Adipocyte (in vitro differentiated cells): ENCODE measurements around the gene SYNRG.
"Not testable (repeated sequence)": the region's sequence is repeated elsewhere in the genome, so short reads cannot be mapped to it uniquely, and the experiment has no call there.

ENCODE experiments used
- DNase-seq: peaks from one replicate; pipeline ENCODE4 v3.0.0-alpha.2; 2015; ENCODE audit warnings: low read depth
- H3K27me3 ChIP-seq: replicated peaks from 2 replicates; pipeline ENCODE4 v1.7.0; 2013; ENCODE audit warnings: mild to moderate bottlenecking, low read length, moderate library complexity; ENCODE audit not compliant: control insufficient read depth, insufficient read depth
- H3K36me3 ChIP-seq: 2 replicates; pipeline ENCODE4 v1.7.0; 2013; ENCODE audit warnings: low read length, mild to moderate bottlenecking, moderate library complexity; ENCODE audit not compliant: control insufficient read depth, insufficient read depth, severe bottlenecking
- H3K4me1 ChIP-seq: 2 replicates; pipeline ENCODE4 v1.7.0; 2013; ENCODE audit warnings: mild to moderate bottlenecking, low read length, moderate library complexity; ENCODE audit not compliant: control insufficient read depth, insufficient read depth
- H3K4me3 ChIP-seq: 2 replicates; pipeline ENCODE4 v1.7.0; 2013; ENCODE audit warnings: mild to moderate bottlenecking, low read length, moderate library complexity
- H3K9ac ChIP-seq: 2 replicates; pipeline ENCODE4 v1.7.0; 2013; ENCODE audit warnings: mild to moderate bottlenecking, low read length, moderate library complexity
- H3K9me3 ChIP-seq: 2 replicates; pipeline ENCODE4 v1.7.0; 2013; ENCODE audit warnings: mild to moderate bottlenecking, low read length, moderate library complexity; ENCODE audit not compliant: control insufficient read depth

SYNRG gene

GRCh38 chr17:37640015-37640414 lies 30.8 kb upstream of the SYNRG start:
- Histone ChIP-seq H3K9ac (no peak overlapping the region), H3K27me3 (no peaks in the 10 kb centered on the region), H3K4me3 (no peak overlapping the region), H3K9me3 (no peaks in the 10 kb centered on the region), H3K36me3 (peaks cover 23% of the 10 kb centered on the region), H3K4me1 (peaks cover 17% of the 10 kb centered on the region)
- DNase-seq = no peak

- Histone ChIP-seq H3K9ac (no peak overlapping the region), H3K4me1 (peaks cover 9% of the 10 kb centered on the region), H3K9me3 (no peaks in the 10 kb centered on the region), H3K27me3 (no peaks in the 10 kb centered on the region), H3K4me3 (no peak overlapping the region), H3K36me3 (peaks cover 30% of the 10 kb centered on the region)
- DNase-seq = no peak
These were observed 28.7 kb upstream of the SYNRG start for GRCh38 chr17:37637956-37638355.

GRCh38 chr17:37616430-37616829 lies 7.2 kb upstream of the SYNRG start:
- H3K27me3 ChIP-seq, H3K4me1 ChIP-seq, DNase-seq, H3K9me3 ChIP-seq, H3K4me3 ChIP-seq, H3K9ac ChIP-seq: not testable (repeated sequence)
- peaks cover 82% of the 10 kb centered on the region for H3K36me3 ChIP-seq

GRCh38 chr17:37614823-37615222 lies 5.6 kb upstream of the SYNRG start:
- no peaks in the 10 kb centered on the region for H3K27me3 ChIP-seq
- no peak overlapping the region for H3K9ac ChIP-seq
- DNase-seq = no peak
- H3K36me3 ChIP-seq = peaks cover 66% of the 10 kb centered on the region
- H3K4me3 ChIP-seq = no peak overlapping the region
- H3K9me3 ChIP-seq = no peaks in the 10 kb centered on the region
- peaks cover 7% of the 10 kb centered on the region for H3K4me1 ChIP-seq

GRCh38 chr17:37614391-37614790 lies 5.2 kb upstream of the SYNRG start:
- DNase-seq = peak; percentile 54

GRCh38 chr17:37610971-37611370 lies 1.8 kb upstream of the SYNRG start:
- no peaks in the 10 kb centered on the region for H3K9me3 ChIP-seq
- H3K4me1 ChIP-seq = peaks cover 27% of the 10 kb centered on the region
- no peak for DNase-seq

More at GRCh38 chr17:37614391-37614790, 5.2 kb upstream of the SYNRG start:
- Histone ChIP-seq H3K27me3 (no peaks in the 10 kb centered on the region), H3K9me3 (no peaks in the 10 kb centered on the region), H3K4me3 (no peak overlapping the region), H3K4me1 (peaks cover 10% of the 10 kb centered on the region), H3K36me3 (peaks cover 62% of the 10 kb centered on the region), H3K9ac (no peak overlapping the region)

GRCh38 chr17:37610041-37610420 lies 813 bp upstream of the SYNRG start:
- Histone ChIP-seq H3K4me1 (peaks cover 33% of the 10 kb centered on the region), H3K36me3 (peaks cover 27% of the 10 kb centered on the region), H3K9ac (peak overlapping the region; percentile 96), H3K4me3 (peak overlapping the region; percentile 93)
- H3K27me3 ChIP-seq, H3K9me3 ChIP-seq, DNase-seq: not testable (repeated sequence)

More at GRCh38 chr17:37610971-37611370, 1.8 kb upstream of the SYNRG start:
- no peaks in the 10 kb centered on the region for H3K27me3 ChIP-seq
- H3K9ac ChIP-seq = no peak overlapping the region
- H3K36me3 ChIP-seq = peaks cover 36% of the 10 kb centered on the region
- no peak overlapping the region for H3K4me3 ChIP-seq

- Histone ChIP-seq H3K9ac (peak overlapping the region; percentile 96), H3K4me3 (peak overlapping the region; percentile 93), H3K36me3 (peaks cover 14% of the 10 kb centered on the region), H3K4me1 (peaks cover 38% of the 10 kb centered on the region), H3K9me3 (no peaks in the 10 kb centered on the region), H3K27me3 (no peaks in the 10 kb centered on the region)
- peak; percentile 66 for DNase-seq
These were observed 658 bp downstream of the SYNRG start for GRCh38 chr17:37608351-37609169.

GRCh38 chr17:37607637-37608331 lies 1.4 kb downstream of the SYNRG start:
- H3K9ac ChIP-seq = peak overlapping the region; percentile 96

GRCh38 chr17:37605813-37606505 lies 3.3 kb downstream of the SYNRG start:
- Histone ChIP-seq H3K9ac (no peak overlapping the region), H3K9me3 (no peaks in the 10 kb centered on the region), H3K4me3 (no peak overlapping the region), H3K27me3 (no peaks in the 10 kb centered on the region), H3K36me3 (peaks cover 5% of the 10 kb centered on the region), H3K4me1 (peaks cover 39% of the 10 kb centered on the region)
- DNase-seq = peak; percentile 13

More at GRCh38 chr17:37607637-37608331, 1.4 kb downstream of the SYNRG start:
- H3K4me3 ChIP-seq = peak overlapping the region; percentile 93
- H3K36me3 ChIP-seq = peaks cover 11% of the 10 kb centered on the region
- no peaks in the 10 kb centered on the region for H3K9me3 ChIP-seq
- no peaks in the 10 kb centered on the region for H3K27me3 ChIP-seq
- DNase-seq = no peak
- H3K4me1 ChIP-seq = peaks cover 39% of the 10 kb centered on the region

- Histone ChIP-seq H3K9me3 (no peaks in the 10 kb centered on the region), H3K27me3 (no peaks in the 10 kb centered on the region), H3K36me3 (peaks cover 6% of the 10 kb centered on the region), H3K4me3 (peak overlapping the region; percentile 1), H3K4me1 (peaks cover 39% of the 10 kb centered on the region), H3K9ac (peak overlapping the region; percentile 31)
- peak; percentile 70 for DNase-seq
These were observed 4.1 kb downstream of the SYNRG start for GRCh38 chr17:37605081-37605480.
